A549 (cell line): ENCODE data around the gene RINL. TPM values are rescaled to one million over a fixed set of nuclear protein-coding genes. Genes with fewer than 3 reads are reported as not detected.
A peak's percentile ranks its signal among the peaks of the same experiment; 100 is the strongest.

Experiments used
- ATAC-seq, 2 experiments: fragments of 200-7000 bp in 1 of 2; fragments of >200 bp in 1 of 2; cut with Nextera tagmentation in 1 of 2; cut with Tn5 transposase in 1 of 2; 3 replicates each; pipeline versions ENCODE4 v1.8.0 to v1.9.1; 2018 to 2020; ENCODE audit warnings: mild to moderate bottlenecking in 1 of 2, moderate library complexity in 1 of 2
- CTCF ChIA-PET: fragments of 300-600 bp; sonication (Branson Sonifier 250); formaldehyde crosslinking; extraction: SDS; loops from one replicate; lab custom pipeline; 2021; ENCODE audit warnings: antibody characterized with exemption, inconsistent platforms; lab: Yijun Ruan, JAX
- POLR2A ChIA-PET: fragments of 350-600 bp; formaldehyde crosslinking; extraction: SDS; loops from one replicate; lab custom pipeline; 2021; ENCODE audit warnings: antibody characterized with exemption, inconsistent platforms; lab: Yijun Ruan, JAX
- DNase-seq, 2 experiments: peaks; one replicate each; pipeline versions ENCODE4 v3.0.0 to v3.0.0-alpha.2; 2011 to 2016; ENCODE audit warnings: low read depth in 1 of 2, low spot score in 1 of 2
- FAIRE-seq: peaks from 2 replicates; lab custom pipeline; 2011; peaks lifted over from hg19 to GRCh38; lab: Jason Lieb, UNC
- H3K27ac ChIP-seq, 2 experiments: fragments of >200 bp; sonication (Bioruptor Twin); formaldehyde crosslinking; 3 replicates each; pipeline ENCODE4 v1.5.1; 2016 to 2017
- H3K4me1 ChIP-seq: fragments of >200 bp; sonication (Bioruptor Twin); formaldehyde crosslinking; 3 replicates; pipeline ENCODE4 v1.6.1; 2016
- H3K4me2 ChIP-seq: fragments of >200 bp; sonication (Bioruptor Twin); formaldehyde crosslinking; 3 replicates; pipeline ENCODE4 v1.6.1; 2016
- H3K4me3 ChIP-seq: fragments of >200 bp; sonication (Bioruptor Twin); formaldehyde crosslinking; 3 replicates; pipeline ENCODE4 v1.5.1; 2016
- H3K9me3 ChIP-seq: fragments of >200 bp; sonication (Bioruptor Twin); formaldehyde crosslinking; 3 replicates; pipeline ENCODE4 v1.6.1; 2016
- ATOH8 ChIP-seq: fragments of 250-450 bp; sonication (Bioruptor Pico); IDR thresholded peaks from 2 replicates; pipeline ENCODE4 v1.5.0; 2020; ENCODE audit warnings: low read depth, mild to moderate bottlenecking, moderate library complexity
- BCL3 ChIP-seq: fragments of >200 bp; sonication (Bioruptor Twin); formaldehyde crosslinking; IDR thresholded peaks from 3 replicates; pipeline ENCODE4 v1.6.1; 2016
- CHD2 ChIP-seq: fragments of 150-350 bp; IDR thresholded peaks from 2 replicates; pipeline ENCODE4 v1.6.1; 2014; ENCODE audit warnings: low read length; ENCODE audit not compliant: partially characterized antibody
- CHD4 ChIP-seq: fragments of 200-600 bp; sonication (generic); IDR thresholded peaks from 2 replicates; pipeline ENCODE4 v1.6.1; 2016; ENCODE audit warnings: antibody characterized with exemption, mild to moderate bottlenecking, borderline replicate concordance
- E2F6 ChIP-seq: IDR thresholded peaks from 2 replicates; pipeline ENCODE4 v1.6.1; 2012; ENCODE audit warnings: low read depth, borderline replicate concordance
- EHF ChIP-seq: fragments of 250-450 bp; sonication (Bioruptor Pico); IDR thresholded peaks from 2 replicates; pipeline ENCODE4 v1.5.0; 2020; ENCODE audit warnings: mild to moderate bottlenecking
- EHMT2 ChIP-seq: fragments of 200-600 bp; sonication (generic); IDR thresholded peaks from 2 replicates; pipeline ENCODE4 v1.6.1; 2016; ENCODE audit warnings: antibody characterized with exemption, low read depth, mild to moderate bottlenecking, moderate library complexity
- ESRRA ChIP-seq: fragments of 150-350 bp; IDR thresholded peaks from 2 replicates; pipeline ENCODE4 v1.6.1; 2014; ENCODE audit warnings: mild to moderate bottlenecking, low read length, borderline replicate concordance
- FOSB ChIP-seq: fragments of 250-450 bp; sonication (Bioruptor Pico); IDR thresholded peaks from 2 replicates; pipeline ENCODE4 v1.5.0; 2020; ENCODE audit warnings: mild to moderate bottlenecking, moderate library complexity
- GATA3 ChIP-seq: IDR thresholded peaks from 2 replicates; pipeline ENCODE4 v1.6.1; 2012; ENCODE audit warnings: borderline replicate concordance
- HOXB5 ChIP-seq: fragments of 250-450 bp; sonication (Bioruptor Pico); IDR thresholded peaks from 2 replicates; pipeline ENCODE4 v1.5.0; 2020; ENCODE audit warnings: mild to moderate bottlenecking, moderate library complexity
- JUN ChIP-seq, 2 experiments: fragments of >200 bp; sonication (Bioruptor Twin); formaldehyde crosslinking; IDR thresholded peaks; 2 replicates in 1 of 2; 3 replicates in 1 of 2; pipeline ENCODE4 v1.6.1; 2016 to 2017
- JUNB ChIP-seq: fragments of >200 bp; sonication (Bioruptor Twin); formaldehyde crosslinking; IDR thresholded peaks from 2 replicates; pipeline ENCODE4 v1.6.1; 2016
- MAFK ChIP-seq: fragments of 450-650 bp; IDR thresholded peaks from 2 replicates; pipeline ENCODE4 v1.6.1; 2014; ENCODE audit not compliant: partially characterized antibody
- MAZ ChIP-seq: fragments of 150-350 bp; IDR thresholded peaks from 2 replicates; pipeline ENCODE4 v1.6.1; 2014; ENCODE audit warnings: antibody characterized with exemption, low read depth, low read length, borderline replicate concordance
- NR3C1 ChIP-seq: fragments of >200 bp; sonication (Bioruptor Twin); formaldehyde crosslinking; IDR thresholded peaks from 3 replicates; pipeline ENCODE4 v1.6.1; 2017
- PHF8 ChIP-seq: fragments of 200-600 bp; sonication (generic); IDR thresholded peaks from 2 replicates; pipeline ENCODE4 v1.6.1; 2016; ENCODE audit warnings: low read depth, mild to moderate bottlenecking, antibody characterized with exemption, moderate library complexity, borderline replicate concordance
- POLR2A ChIP-seq: IDR thresholded peaks from 2 replicates; pipeline ENCODE4 v1.6.1; 2012; ENCODE audit warnings: mild to moderate bottlenecking, low read length
- POLR2AphosphoS2 ChIP-seq: conservative IDR thresholded peaks from 2 replicates; pipeline ENCODE4 v1.6.1; 2012; ENCODE audit warnings: low read length, improper control_type of control experiment, inconsistent platforms
- RNF2 ChIP-seq: fragments of 200-600 bp; sonication (generic); IDR thresholded peaks from 2 replicates; pipeline ENCODE4 v1.6.1; 2016; ENCODE audit warnings: low read depth, mild to moderate bottlenecking, antibody characterized with exemption, moderate library complexity, borderline replicate concordance
- TFCP2L1 ChIP-seq: fragments of 250-450 bp; sonication (Bioruptor Pico); IDR thresholded peaks from 2 replicates; pipeline ENCODE4 v1.5.0; 2021; ENCODE audit warnings: mild to moderate bottlenecking
- TP53 ChIP-seq: fragments of 250-450 bp; sonication (Bioruptor Pico); IDR thresholded peaks from 2 replicates; pipeline ENCODE4 v1.5.0; 2021; ENCODE audit warnings: mild to moderate bottlenecking, moderate library complexity
- USF2 ChIP-seq: fragments of 450-650 bp; IDR thresholded peaks from 2 replicates; pipeline ENCODE4 v1.6.1; 2014; ENCODE audit warnings: antibody characterized with exemption
- ZNF302 ChIP-seq: fragments of 250-450 bp; sonication (Bioruptor Pico); IDR thresholded peaks from 2 replicates; pipeline ENCODE4 v1.9.0; 2021; ENCODE audit warnings: inconsistent platforms, mild to moderate bottlenecking, moderate library complexity
- ZSCAN20 ChIP-seq: fragments of 250-450 bp; sonication (Bioruptor Pico); IDR thresholded peaks from 2 replicates; pipeline ENCODE4 v1.8.0; 2022; ENCODE audit warnings: mild to moderate bottlenecking, moderate library complexity
- WGBS: methylation state at CpG from one replicate; pipeline ENCODE4 v1.1.6; 2017; ENCODE audit errors: missing lambda C conversion rate; 5-methylcytosine and 5-hydroxymethylcytosine counted together
- polyA plus RNA-seq, 4 experiments: library from polyadenylated mRNA; depleted of rRNA in 3 of 4; stranded (reverse); fragments of >200 nt; fragmentation: RNase III in 1 of 4; extraction: RNeasy Plus Mini Kit Qiagen cat#74134 plus additional on column Dnase treatment in 1 of 4; gene quantifications; 2 replicates in 3 of 4; 3 replicates in 1 of 4; pipeline ENCODE4 v1.2.3, GENCODE V29; 2011 to 2017

The RINL gene
- polyA plus RNA-seq, 2 of the 4 experiments (the other 2 are of a cell fraction), result 2.9 to 6.3 TPM

- POLR2A ChIA-PET, result interaction anchor here (0.6 to 6.5 kb wide), 7 partner anchors 9 to 189 kb away, joined by 3 to 62 read pairs (median 5); partner anchors contain the start of genes ACTN4 and HNRNPL
- WGBS, result 86% methylated on average over 6 of the region's 6 CpGs
- TF ChIP-seq EHF (CRISPR knock-in tag) (0 out of 2 replicates have a peak, but pooled peaks have one; percentile 22), PHF8 (no peak), JUN (IDR thresholded peaks at IDR 0.05) (no peak; a peak in 1 of 5 replicates), ZSCAN20 (CRISPR knock-in tag) (no peak), POLR2A (peak; percentile 5; the same call in 1 of the 2 replicates), GATA3 (no peak), E2F6 (no peak), MAFK (no peak), ATOH8 (CRISPR knock-in tag) (0 out of 2 replicates have a peak, but pooled peaks have one; percentile 8), CHD2 (no peak), CHD4 (no peak), NR3C1 (no peak), ZNF302 (CRISPR knock-in tag) (no peak)
- TF ChIP-seq, all 56 proteins: peak for 3
- no peaks in the 10 kb centered on the region for H3K9me3 ChIP-seq
- CTCF ChIA-PET, result interaction anchor here (0.9 to 3.4 kb wide), 11 partner anchors 10 to 293 kb away, joined by 3 to 21 read pairs (median 7); partner anchors contain the start of genes MRPS12 and SARS2
- ATAC-seq, result peak; percentile 4 to 8; a peak in 4 of 6 replicates
- peak overlapping the region; percentile 39 to 76; a peak in 5 of 6 replicates for H3K27ac ChIP-seq
- DNase-seq, result no peak
- FAIRE-seq, result no peak
- no peak overlapping the region for H3K4me3 ChIP-seq
- H3K4me1 ChIP-seq, result peaks cover 85% of the 10 kb centered on the region
- peak overlapping the region; percentile 40 for H3K4me2 ChIP-seq
Measured at GRCh38 chr19:38836983-38837626, 41.0 kb downstream of the RINL start.

GRCh38 chr19:38836159-38836982 lies 41.7 kb downstream of the RINL start:
- WGBS, result 84% methylated on average over 8 of the region's 8 CpGs
- ChIA-PET CTCF (interaction anchor here (0.6 to 3.2 kb wide), 13 partner anchors 8 to 291 kb away, joined by 3 to 17 read pairs (median 4); no protein-coding TSS in a partner anchor), POLR2A (interaction anchor here (0.7 to 6.5 kb wide), 6 partner anchors 8 to 188 kb away, joined by 3 to 62 read pairs (median 6); partner anchors contain the start of genes ACTN4 and HNRNPL)
- ATAC-seq, result no peak
- H3K4me2 ChIP-seq, result peak overlapping the region; percentile 40; the same call in 2 of the 3 replicates
- FAIRE-seq, result peak; percentile 89
- no peaks in the 10 kb centered on the region for H3K9me3 ChIP-seq
- H3K4me1 ChIP-seq, result peaks cover 79% of the 10 kb centered on the region
- no peak for DNase-seq
- TF ChIP-seq CHD4 (no peak), BCL3 (no peak), RNF2 (no peak), JUNB (no peak), POLR2AphosphoS2 (no peak), MAFK (no peak), FOSB (CRISPR knock-in tag) (no peak), ESRRA (no peak), TFCP2L1 (CRISPR knock-in tag) (peak; percentile 62; the same call in 1 of the 2 replicates), EHF (CRISPR knock-in tag) (no peak), EHMT2 (no peak), MAZ (no peak), HOXB5 (CRISPR knock-in tag) (no peak), USF2 (no peak), TP53 (CRISPR knock-in tag) (peak; percentile 9; the same call in 1 of the 2 replicates)
- TF ChIP-seq, all 56 proteins: peak for 2
- Histone ChIP-seq H3K4me3 (no peak overlapping the region), H3K27ac (peak overlapping the region in 1 of 2 experiments; percentile 76; a peak in 4 of 6 replicates)
